Suprapubic skin (tissue), 4 donors: Measurements from ENCODE around the gene DNTT. TPM values are rescaled to one million over a fixed set of nuclear protein-coding genes. Genes with fewer than 3 reads are reported as not detected.

Experiments
- DNase-seq, 2 donors: peaks; one replicate each; pipeline ENCODE4 v3.0.0-alpha.2; 2019; ENCODE audit warnings: low spot score in 2 of 2
- H3K27ac ChIP-seq: fragments of 200-600 bp; sonication (generic); one replicate; pipeline ENCODE4 v1.5.1; 2019
- H3K27me3 ChIP-seq: fragments of 200-600 bp; sonication (generic); one replicate; pipeline ENCODE4 v1.5.1; 2019
- H3K36me3 ChIP-seq: fragments of 200-600 bp; sonication (generic); one replicate; pipeline ENCODE4 v1.5.1; 2019
- H3K4me1 ChIP-seq: fragments of 200-600 bp; sonication (generic); one replicate; pipeline ENCODE4 v1.5.1; 2019
- H3K4me3 ChIP-seq: fragments of 200-600 bp; sonication (generic); one replicate; pipeline ENCODE4 v1.5.1; 2019; ENCODE audit warnings: mild to moderate bottlenecking
- H3K9me3 ChIP-seq: fragments of 200-600 bp; sonication (generic); one replicate; pipeline ENCODE4 v1.5.1; 2019
- EP300 ChIP-seq: sonication (generic); formaldehyde crosslinking; IDR thresholded peaks from one replicate; pipeline ENCODE4 v1.6.1; 2017; ENCODE audit warnings: antibody characterized with exemption
- POLR2A ChIP-seq, 2 donors: fragments of 450-650 bp; IDR thresholded peaks; one replicate each; pipeline ENCODE4 v1.6.1; 2017; ENCODE audit warnings: antibody characterized with exemption in 2 of 2, mild to moderate bottlenecking in 2 of 2, moderate library complexity in 2 of 2
- POLR2AphosphoS5 ChIP-seq, 3 donors: sonication (generic); formaldehyde crosslinking; IDR thresholded peaks; one replicate each; pipeline ENCODE4 v1.6.1; 2017; ENCODE audit warnings: antibody characterized with exemption in 3 of 3
- WGBS: methylation state at CpG from one replicate; pipeline ENCODE4 v1.1.5; 2018; 5-methylcytosine and 5-hydroxymethylcytosine counted together
- total RNA-seq, 4 donors: library from RNA; depleted of rRNA; stranded (reverse); fragments of >200 nt; gene quantifications; one replicate each; pipeline ENCODE4 v1.1.0, GENCODE V29; 2016
- TF ChIP-seq, protein P1 (sequence below), 2 donors: fragments of 200-600 bp in 1 of 2; fragments of 450-650 bp in 1 of 2; sonication (generic) in 1 of 2; IDR thresholded peaks; one replicate each; pipeline ENCODE4 v1.5.1; 2016 to 2019; ENCODE audit warnings: antibody characterized with exemption in 2 of 2, mild to moderate bottlenecking in 1 of 2, moderate library complexity in 1 of 2

Gene DNTT
- total RNA-seq, 4 donors from 2014 or later = not detected

DNA sequence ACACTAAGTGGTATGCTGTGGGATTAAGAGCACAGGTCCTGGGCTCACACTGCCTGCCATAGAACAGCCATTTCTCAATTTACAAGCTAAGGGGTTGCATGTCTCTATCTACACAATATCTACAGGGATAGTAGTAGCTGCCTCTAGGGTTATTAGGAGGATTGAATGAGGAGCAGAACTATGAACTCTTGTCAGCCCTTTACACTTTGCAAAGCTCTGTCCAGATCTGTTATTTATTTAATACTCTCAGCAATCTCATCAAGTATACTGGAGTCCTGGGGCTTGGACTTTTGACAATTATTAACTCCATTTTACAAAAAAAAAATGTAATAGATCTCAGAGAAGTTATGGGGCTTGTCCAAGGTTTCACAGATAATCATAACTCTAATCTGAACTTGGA, 47.8 kb downstream of the DNTT start:
- DNase-seq = no peak
- H3K27me3 ChIP-seq = peaks cover 10% of the 10 kb centered on the region
- no peaks in the 10 kb centered on the region for H3K9me3 ChIP-seq
- no peaks in the 10 kb centered on the region for H3K4me1 ChIP-seq
- H3K27ac ChIP-seq = no peak overlapping the region
- no peaks in the 10 kb centered on the region for H3K36me3 ChIP-seq
- H3K4me3 ChIP-seq = no peak overlapping the region
- TF ChIP-seq POLR2AphosphoS5 (IDR thresholded peaks at IDR 0.05) (no peak), EP300 (no peak), POLR2A (IDR thresholded peaks at IDR 0.05) (no peak)
- TF ChIP-seq, protein P1, sequence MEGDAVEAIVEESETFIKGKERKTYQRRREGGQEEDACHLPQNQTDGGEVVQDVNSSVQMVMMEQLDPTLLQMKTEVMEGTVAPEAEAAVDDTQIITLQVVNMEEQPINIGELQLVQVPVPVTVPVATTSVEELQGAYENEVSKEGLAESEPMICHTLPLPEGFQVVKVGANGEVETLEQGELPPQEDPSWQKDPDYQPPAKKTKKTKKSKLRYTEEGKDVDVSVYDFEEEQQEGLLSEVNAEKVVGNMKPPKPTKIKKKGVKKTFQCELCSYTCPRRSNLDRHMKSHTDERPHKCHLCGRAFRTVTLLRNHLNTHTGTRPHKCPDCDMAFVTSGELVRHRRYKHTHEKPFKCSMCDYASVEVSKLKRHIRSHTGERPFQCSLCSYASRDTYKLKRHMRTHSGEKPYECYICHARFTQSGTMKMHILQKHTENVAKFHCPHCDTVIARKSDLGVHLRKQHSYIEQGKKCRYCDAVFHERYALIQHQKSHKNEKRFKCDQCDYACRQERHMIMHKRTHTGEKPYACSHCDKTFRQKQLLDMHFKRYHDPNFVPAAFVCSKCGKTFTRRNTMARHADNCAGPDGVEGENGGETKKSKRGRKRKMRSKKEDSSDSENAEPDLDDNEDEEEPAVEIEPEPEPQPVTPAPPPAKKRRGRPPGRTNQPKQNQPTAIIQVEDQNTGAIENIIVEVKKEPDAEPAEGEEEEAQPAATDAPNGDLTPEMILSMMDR (IDR thresholded peaks at IDR 0.05) = no peak

DNA sequence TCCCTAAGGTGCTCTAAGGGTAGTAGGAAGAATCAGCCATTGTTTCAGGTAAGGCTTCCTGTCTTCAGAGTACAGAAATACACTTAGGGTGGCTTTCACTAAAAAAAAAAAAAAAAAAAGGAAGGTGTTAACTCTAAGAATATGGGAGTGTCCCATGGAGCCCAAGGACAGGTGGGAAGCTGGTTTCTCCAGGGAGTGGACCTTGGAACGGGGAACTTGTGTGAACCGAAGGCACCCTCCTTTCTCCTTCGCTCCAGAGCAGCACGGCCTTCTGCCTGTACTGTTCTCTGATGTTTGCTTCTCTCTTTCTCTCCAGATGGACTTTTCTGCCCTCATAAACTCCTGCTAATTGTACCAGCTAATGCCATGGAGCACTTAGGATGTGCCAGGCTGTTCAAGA, 48.3 kb downstream of the DNTT start:
- no peaks in the 10 kb centered on the region for H3K4me1 ChIP-seq
- no peaks in the 10 kb centered on the region for H3K9me3 ChIP-seq
- 72% methylated on average over 4 of the region's 4 CpGs for WGBS
- no peak overlapping the region for H3K27ac ChIP-seq
- no peaks in the 10 kb centered on the region for H3K36me3 ChIP-seq
- H3K27me3 ChIP-seq = peaks cover 14% of the 10 kb centered on the region
- TF ChIP-seq POLR2AphosphoS5 (IDR thresholded peaks at IDR 0.05) (no peak), POLR2A (IDR thresholded peaks at IDR 0.05) (no peak), EP300 (no peak)
- TF ChIP-seq, protein P1 (IDR thresholded peaks at IDR 0.05) = no peak
- DNase-seq = no peak
- no peak overlapping the region for H3K4me3 ChIP-seq

DNA sequence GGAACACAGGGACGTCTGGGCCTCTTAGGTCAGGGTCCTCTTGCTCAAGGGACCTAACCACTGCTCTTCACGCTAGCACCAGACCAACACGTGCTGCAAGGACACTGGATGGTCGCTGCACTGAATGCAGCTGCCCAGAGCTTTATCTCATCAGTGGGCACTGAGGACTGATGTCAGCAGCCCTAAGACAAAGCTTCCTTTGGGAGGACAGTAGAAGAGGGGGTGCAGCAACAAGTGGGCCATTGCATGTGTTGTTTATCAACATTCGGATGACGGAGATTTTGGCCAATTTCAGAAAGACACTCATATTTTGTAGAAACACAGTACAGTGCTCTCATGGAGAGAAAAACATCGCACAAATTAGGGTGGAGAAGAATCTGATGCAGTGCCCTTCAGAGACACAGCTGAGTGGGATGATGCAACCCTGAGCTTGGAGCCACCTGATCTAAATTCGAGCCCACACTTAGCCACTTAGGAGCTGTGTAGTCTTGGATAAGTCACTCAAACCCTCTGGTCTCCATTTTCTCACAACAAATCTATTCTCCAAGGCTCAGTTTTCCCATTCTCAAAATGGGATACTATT, 52.9 kb downstream of the DNTT start:
- Histone ChIP-seq H3K9me3 (no peaks in the 10 kb centered on the region), H3K36me3 (no peaks in the 10 kb centered on the region), H3K27me3 (peaks cover 27% of the 10 kb centered on the region), H3K27ac (no peak overlapping the region), H3K4me3 (no peak overlapping the region), H3K4me1 (no peaks in the 10 kb centered on the region)
- TF ChIP-seq EP300 = no peak
- no peak for TF ChIP-seq POLR2A (IDR thresholded peaks at IDR 0.05)
- TF ChIP-seq POLR2AphosphoS5 (IDR thresholded peaks at IDR 0.05) = no peak
- TF ChIP-seq, protein P1 (IDR thresholded peaks at IDR 0.05) = no peak
- WGBS = 82% methylated on average over 8 of the region's 8 CpGs
- no peak for DNase-seq

DNA sequence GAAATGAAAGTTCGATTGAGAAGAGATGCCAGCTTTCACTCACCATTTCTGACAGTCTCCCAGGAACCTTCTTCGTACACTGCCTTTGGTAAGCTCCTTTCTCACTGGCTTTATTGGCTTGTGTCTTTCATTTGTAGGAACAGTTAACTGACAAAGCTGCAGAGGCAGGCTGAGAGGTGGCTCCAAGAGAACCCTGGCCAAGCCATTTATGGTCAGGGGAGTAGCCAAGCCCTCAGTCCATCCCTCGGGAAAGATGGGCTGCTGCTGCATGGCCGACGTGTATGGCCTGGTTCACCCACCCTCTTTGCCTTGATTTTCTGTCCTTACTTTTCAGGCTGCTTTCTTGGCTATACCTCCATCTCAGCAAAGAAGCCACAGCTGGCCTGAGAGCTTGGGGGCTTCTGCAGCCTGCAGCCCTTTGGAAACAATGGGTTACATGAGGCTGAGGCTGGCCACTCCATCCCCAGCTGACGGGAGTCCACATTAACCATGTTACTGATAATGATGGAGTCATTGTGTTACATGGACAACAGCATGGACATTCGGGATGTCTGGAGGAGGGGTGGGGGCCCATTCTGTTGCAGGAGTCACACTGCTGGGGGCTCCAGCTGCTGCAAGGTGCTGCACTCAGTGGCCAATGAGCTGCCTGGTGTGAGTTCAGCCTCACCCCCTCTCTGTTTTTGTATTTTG, 54.8 kb downstream of the DNTT start, which contains the start of gene OPALIN:
OPALIN (minus strand) TSS at position 152 of the 690 bp plus-strand sequence; CDS start at position 46, 106 bp downstream.
- 78% methylated on average over 7 of the region's 7 CpGs for WGBS
- peaks cover 32% of the 10 kb centered on the region for H3K27me3 ChIP-seq
- no peak for DNase-seq
- no peaks in the 10 kb centered on the region for H3K9me3 ChIP-seq
- no peak within 1 kb of the TSS for H3K27ac ChIP-seq
- no peak within 1 kb of the TSS for H3K4me3 ChIP-seq
- no peaks in the 10 kb centered on the region for H3K4me1 ChIP-seq
- no peak for TF ChIP-seq POLR2A (IDR thresholded peaks at IDR 0.05)
- no peak for TF ChIP-seq EP300
- TF ChIP-seq, protein P1 (IDR thresholded peaks at IDR 0.05) = no peak
- no peak for TF ChIP-seq POLR2AphosphoS5 (IDR thresholded peaks at IDR 0.05)
- no peaks in the 10 kb centered on the region for H3K36me3 ChIP-seq

DNA sequence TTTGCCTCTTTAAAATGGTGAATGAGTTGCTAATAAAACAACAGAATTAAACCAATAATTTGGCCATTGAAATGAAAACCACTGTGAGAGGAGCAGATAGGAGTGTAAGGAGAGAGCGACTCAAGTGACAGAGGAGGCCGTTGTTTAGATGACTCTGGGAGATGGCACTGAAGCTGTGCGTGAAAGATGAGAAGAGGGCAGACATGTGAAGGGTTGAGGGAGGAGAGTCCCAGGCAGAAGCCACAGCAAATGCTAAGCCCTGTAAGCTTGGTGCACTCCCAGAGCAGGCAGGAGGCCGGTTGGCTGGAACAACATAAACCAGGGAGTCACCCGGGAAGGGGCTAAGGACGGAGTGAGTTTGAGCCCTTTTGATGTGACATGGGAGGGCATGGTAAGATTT, 55.4 kb downstream of the DNTT start:
- no peaks in the 10 kb centered on the region for H3K4me1 ChIP-seq
- H3K27ac ChIP-seq = no peak overlapping the region
- DNase-seq = no peak
- H3K4me3 ChIP-seq = no peak overlapping the region
- WGBS = 80% methylated on average over 6 of the region's 6 CpGs
- no peaks in the 10 kb centered on the region for H3K9me3 ChIP-seq
- TF ChIP-seq POLR2A (IDR thresholded peaks at IDR 0.05) (no peak), EP300 (no peak), POLR2AphosphoS5 (IDR thresholded peaks at IDR 0.05) (no peak)
- TF ChIP-seq, protein P1 (IDR thresholded peaks at IDR 0.05) = no peak
- peaks cover 32% of the 10 kb centered on the region for H3K27me3 ChIP-seq
- no peaks in the 10 kb centered on the region for H3K36me3 ChIP-seq
